Activated naive CD8-positive, alpha-beta T cell treated with anti-CD3 and anti-CD28 coated beads, Interleukin-2, amount 10 ng/mL, durations not matched to agents 7 days and 5 days (primary cell): ENCODE results near the gene PKNOX2. TPM values are rescaled to one million over a fixed set of nuclear protein-coding genes. Genes with fewer than 3 reads are reported as not detected.

Experiments used
- ATAC-seq: fragments of 150-1000 bp; cut with Tn5 transposase; one replicate; pipeline ENCODE4 v1.10.0; 2021; ENCODE audit warnings: low read depth, moderate library complexity
- POLR2A ChIA-PET: fragments of 350-600 bp; sonication (Branson Sonifier 250); formaldehyde crosslinking; loops from one replicate; lab custom pipeline; 2021; ENCODE audit warnings: antibody characterized with exemption; lab: Charles Lee
- DNase-seq: peaks from one replicate; pipeline ENCODE4 v3.0.0; 2021
- H3K27ac Mint-ChIP-seq: one replicate; pipeline ENCODE4 v1.8.0; 2022; ENCODE audit warnings: mild to moderate bottlenecking, mixed read lengths
- H3K27me3 Mint-ChIP-seq: one replicate; pipeline ENCODE4 v1.8.0; 2022; ENCODE audit warnings: mild to moderate bottlenecking, moderate library complexity, mixed read lengths
- H3K36me3 Mint-ChIP-seq: one replicate; pipeline ENCODE4 v1.8.0; 2021; ENCODE audit warnings: mild to moderate bottlenecking, mixed read lengths
- H3K4me1 Mint-ChIP-seq: one replicate; pipeline ENCODE4 v1.8.0; 2021; ENCODE audit warnings: mixed read lengths
- H3K4me3 Mint-ChIP-seq: one replicate; pipeline ENCODE4 v1.8.0; 2022; ENCODE audit warnings: mild to moderate bottlenecking, moderate library complexity, mixed read lengths
- H3K9me3 Mint-ChIP-seq: one replicate; pipeline ENCODE4 v1.8.0; 2021; ENCODE audit warnings: mixed read lengths
- total RNA-seq, 2 experiments: library from RNA; stranded (reverse); gene quantifications; one replicate each; pipeline ENCODE4 v1.2.3, GENCODE V29; 2021

PKNOX2 gene
- total RNA-seq, 2 experiments from 2014 or later: not detected

DNA sequence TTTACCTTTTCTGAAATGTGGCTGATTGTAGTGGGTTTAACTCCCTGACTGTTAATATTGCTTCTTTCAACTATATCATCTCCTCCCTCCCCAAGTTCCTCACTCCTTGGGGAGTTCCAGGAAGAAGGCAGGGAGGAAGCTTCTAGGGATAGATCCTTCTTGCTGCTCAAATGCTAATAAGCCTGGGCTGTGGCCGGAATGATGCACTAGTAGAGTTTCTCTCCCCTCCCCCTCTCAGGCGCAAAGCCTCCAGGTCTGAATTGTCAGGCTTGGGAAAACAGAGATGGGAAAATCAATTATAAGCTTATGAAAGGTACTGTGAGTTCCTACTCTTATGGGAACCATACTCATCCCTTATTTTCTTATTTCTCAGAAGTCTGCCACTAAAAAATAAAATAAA, 300.7 kb downstream of the PKNOX2 start:
- ATAC-seq (no peak), DNase-seq (no peak)
- no peak overlapping the region for H3K4me3 Mint-ChIP-seq
- no peaks in the 10 kb centered on the region for H3K9me3 Mint-ChIP-seq
- H3K27me3 Mint-ChIP-seq: peaks cover 10% of the 10 kb centered on the region
- H3K4me1 Mint-ChIP-seq: no peaks in the 10 kb centered on the region
- H3K36me3 Mint-ChIP-seq: no peaks in the 10 kb centered on the region
- POLR2A ChIA-PET: no interaction called here
- no peak overlapping the region for H3K27ac Mint-ChIP-seq

DNA sequence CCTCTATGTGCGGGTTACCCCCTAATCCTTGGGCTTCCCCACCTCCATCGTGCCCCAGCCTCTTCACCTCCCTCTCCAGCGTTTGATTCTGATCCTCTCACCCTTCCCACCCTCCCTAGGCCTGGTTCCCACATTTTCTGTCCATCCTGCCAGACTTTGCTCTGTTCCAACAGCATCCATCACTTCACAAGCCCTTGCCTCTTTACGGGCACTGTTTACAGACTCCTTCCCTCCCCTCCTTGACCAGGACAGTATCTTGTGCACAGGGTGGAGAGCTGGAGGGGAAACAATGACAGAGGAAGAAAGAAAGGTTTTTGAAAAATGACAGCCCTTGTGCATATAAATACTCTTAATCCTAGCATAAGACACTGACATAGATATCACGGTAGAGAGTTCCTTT, 301.1 kb downstream of the PKNOX2 start:
- Mint-ChIP-seq H3K36me3 (no peaks in the 10 kb centered on the region), H3K9me3 (no peaks in the 10 kb centered on the region), H3K4me3 (no peak overlapping the region), H3K4me1 (no peaks in the 10 kb centered on the region), H3K27ac (no peak overlapping the region), H3K27me3 (peaks cover 10% of the 10 kb centered on the region)
- no peak for DNase-seq
- POLR2A ChIA-PET: no interaction called here
- no peak for ATAC-seq

DNA sequence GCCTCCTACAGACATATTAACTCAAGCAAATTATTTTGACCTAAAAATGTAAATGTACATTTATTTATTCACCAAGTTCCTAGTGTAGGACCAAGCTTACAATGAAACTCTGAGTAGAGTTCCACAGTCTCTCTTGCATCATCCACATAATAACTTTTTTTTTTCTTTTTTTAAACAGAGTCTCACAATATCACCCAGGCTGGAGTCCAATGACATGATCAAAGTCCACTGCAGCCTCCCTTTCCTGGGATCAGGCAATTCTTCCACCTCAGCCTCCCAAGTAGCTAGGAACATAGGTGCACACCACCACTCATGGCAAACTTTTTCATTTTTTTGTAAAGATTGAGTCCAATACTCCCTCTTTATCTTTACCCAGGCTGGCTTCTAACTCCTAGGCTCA, 303.5 kb downstream of the PKNOX2 start:
- POLR2A ChIA-PET: no interaction called here
- H3K36me3 Mint-ChIP-seq: no peaks in the 10 kb centered on the region
- ATAC-seq (no peak), DNase-seq (no peak)
- peaks cover 18% of the 10 kb centered on the region for H3K27me3 Mint-ChIP-seq
- H3K27ac Mint-ChIP-seq: no peak overlapping the region
- H3K9me3 Mint-ChIP-seq: no peaks in the 10 kb centered on the region
- no peaks in the 10 kb centered on the region for H3K4me1 Mint-ChIP-seq
- H3K4me3 Mint-ChIP-seq: no peak overlapping the region

DNA sequence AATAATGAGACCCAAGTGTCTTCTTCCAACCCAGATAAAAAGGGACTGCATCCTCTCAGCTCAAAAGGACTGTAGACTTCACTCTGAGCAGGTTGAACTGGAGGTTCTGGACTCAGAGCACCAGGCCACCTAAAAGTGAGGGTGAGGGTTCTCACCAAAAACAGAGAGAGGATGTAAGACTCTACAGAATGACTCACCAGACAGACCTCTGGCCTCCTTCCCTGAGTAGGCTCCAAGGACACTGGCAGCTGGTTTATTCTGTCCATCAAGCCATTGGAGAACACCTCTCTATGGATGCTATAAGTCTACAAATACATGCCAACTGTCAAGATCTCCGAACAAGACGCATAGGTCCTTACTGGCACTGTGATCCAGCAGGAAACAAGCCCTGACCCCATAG, 304.3 kb downstream of the PKNOX2 start:
- ATAC-seq (no peak), DNase-seq (no peak)
- H3K4me1 Mint-ChIP-seq: no peaks in the 10 kb centered on the region
- H3K9me3 Mint-ChIP-seq: no peaks in the 10 kb centered on the region
- no peak overlapping the region for H3K4me3 Mint-ChIP-seq
- POLR2A ChIA-PET: no interaction called here
- peaks cover 18% of the 10 kb centered on the region for H3K27me3 Mint-ChIP-seq
- H3K36me3 Mint-ChIP-seq: no peaks in the 10 kb centered on the region
- H3K27ac Mint-ChIP-seq: no peak overlapping the region

DNA sequence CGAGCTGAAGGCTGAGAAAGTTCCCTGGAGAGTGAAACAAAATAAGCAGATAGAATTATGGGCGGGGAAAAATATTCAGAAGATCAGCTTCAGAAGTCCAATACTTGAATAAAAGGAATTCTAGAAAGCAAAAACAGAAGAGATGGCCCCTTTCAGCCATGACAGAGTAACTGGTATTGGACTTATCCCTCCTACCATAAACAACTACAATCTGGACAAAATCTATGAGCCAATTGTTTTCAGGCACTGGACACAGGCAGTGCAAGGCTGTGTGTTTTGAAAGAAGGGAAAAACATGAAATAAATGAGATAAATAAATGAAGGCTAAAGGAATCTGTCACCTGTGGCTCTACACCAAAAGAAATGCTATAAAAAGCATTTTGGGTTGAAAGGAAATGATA, 305.8 kb downstream of the PKNOX2 start:
- Mint-ChIP-seq H3K9me3 (no peaks in the 10 kb centered on the region), H3K4me1 (no peaks in the 10 kb centered on the region), H3K36me3 (no peaks in the 10 kb centered on the region), H3K27me3 (peaks cover 17% of the 10 kb centered on the region), H3K27ac (no peak overlapping the region), H3K4me3 (no peak overlapping the region)
- no peak for DNase-seq
- POLR2A ChIA-PET: no interaction called here
- ATAC-seq: no peak

DNA sequence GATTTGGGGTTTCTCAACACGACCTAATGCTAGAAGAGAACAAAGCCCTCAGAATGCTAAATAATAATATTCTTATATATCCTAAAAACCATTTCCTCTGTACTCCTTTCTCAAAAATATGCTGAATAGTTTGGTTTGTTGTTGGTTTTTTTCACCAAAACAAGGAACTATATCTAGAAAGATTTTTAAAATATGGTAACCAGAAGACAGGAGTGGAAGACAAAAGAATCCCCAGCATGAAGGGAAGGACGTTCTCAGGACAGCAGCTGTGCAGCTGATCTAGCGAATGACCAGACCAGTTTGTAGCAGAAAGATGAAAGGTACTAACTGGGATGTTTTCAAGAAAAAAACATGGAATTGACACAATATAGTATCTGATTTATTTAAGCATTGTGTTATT, 312.2 kb downstream of the PKNOX2 start:
- peaks cover 9% of the 10 kb centered on the region for H3K27me3 Mint-ChIP-seq
- H3K27ac Mint-ChIP-seq: no peak overlapping the region
- POLR2A ChIA-PET: no interaction called here
- ATAC-seq: no peak
- no peak for DNase-seq
- no peaks in the 10 kb centered on the region for H3K4me1 Mint-ChIP-seq
- H3K4me3 Mint-ChIP-seq: no peak overlapping the region
- no peaks in the 10 kb centered on the region for H3K36me3 Mint-ChIP-seq
- H3K9me3 Mint-ChIP-seq: no peaks in the 10 kb centered on the region

DNA sequence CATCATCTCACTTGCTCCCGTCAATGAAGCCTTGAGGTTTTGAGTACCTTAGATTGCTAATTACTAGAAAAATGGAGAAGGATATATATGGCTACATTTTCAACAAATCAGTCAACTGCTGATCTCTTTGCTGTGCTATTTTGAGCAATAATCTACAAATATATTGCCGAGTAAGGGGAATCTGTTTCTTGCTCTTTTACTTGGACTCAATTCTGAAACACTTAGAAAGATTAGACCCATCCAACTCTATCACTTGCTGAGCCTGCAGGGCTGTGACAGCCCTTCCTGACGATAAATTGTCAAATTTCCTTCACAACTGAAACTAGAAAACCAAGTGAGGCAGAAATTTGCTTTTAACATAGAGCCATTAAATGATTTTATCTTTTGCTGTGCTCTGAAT, 314.6 kb downstream of the PKNOX2 start:
- POLR2A ChIA-PET: no interaction called here

DNA sequence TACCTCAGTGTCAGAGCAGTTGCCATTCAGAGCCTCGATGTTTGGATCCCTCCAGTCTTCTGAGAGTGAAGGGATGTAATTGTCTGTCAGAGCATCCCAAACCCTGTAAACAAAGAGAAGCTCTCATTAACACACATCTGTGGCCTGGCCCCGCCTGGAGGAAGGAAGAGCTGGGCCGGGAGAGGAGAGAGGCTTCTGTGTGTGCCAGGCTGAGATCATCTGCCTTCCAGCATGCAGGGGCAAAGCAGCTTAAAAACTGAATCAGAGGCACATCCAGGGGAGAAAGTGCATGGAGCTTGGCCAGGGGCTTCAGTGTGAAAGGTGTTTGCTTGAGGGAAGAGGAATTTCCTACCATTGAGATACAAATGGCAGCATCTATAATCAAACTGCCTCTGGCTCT, 317.0 kb downstream of the PKNOX2 start:
- H3K27ac Mint-ChIP-seq: no peak overlapping the region
- no peaks in the 10 kb centered on the region for H3K4me1 Mint-ChIP-seq
- POLR2A ChIA-PET: interaction anchor here (0.5 kb wide), 1 partner anchor 35 kb away, joined by 3 read pairs; no protein-coding TSS in a partner anchor
- no peaks in the 10 kb centered on the region for H3K36me3 Mint-ChIP-seq
- H3K4me3 Mint-ChIP-seq: no peak overlapping the region
- DNase-seq: no peak
- H3K9me3 Mint-ChIP-seq: no peaks in the 10 kb centered on the region
- ATAC-seq: no peak
- H3K27me3 Mint-ChIP-seq: no peaks in the 10 kb centered on the region

More for the DNA sequence above, 314.6 kb downstream of the PKNOX2 start:
- Mint-ChIP-seq H3K4me3 (no peak overlapping the region), H3K27ac (no peak overlapping the region), H3K36me3 (no peaks in the 10 kb centered on the region), H3K4me1 (no peaks in the 10 kb centered on the region), H3K27me3 (peaks cover 3% of the 10 kb centered on the region), H3K9me3 (no peaks in the 10 kb centered on the region)
- ATAC-seq (no peak), DNase-seq (no peak)

Other genes with a start within 250 kb of the PKNOX2 start
- not detected for gene HEPN1, start 245.5 kb upstream of the PKNOX2 start, total RNA-seq
- gene HEPACAM, start 228.7 kb upstream of the PKNOX2 start, total RNA-seq: not detected
- gene CCDC15, start 210.5 kb upstream of the PKNOX2 start, total RNA-seq: 1 to 10 TPM; 5.9 to 6.6 TPM
- 1 to 10 TPM; 3.5 TPM for gene SLC37A2, start 101.4 kb upstream of the PKNOX2 start, total RNA-seq
- 10 to 100 TPM; 13.1 to 14.3 TPM for gene TMEM218, start 53.1 kb upstream of the PKNOX2 start, total RNA-seq